ENCODE results near the gene GTF3C5.
A peak's percentile ranks its signal among the peaks of the same experiment; 100 is the strongest.
"Not testable (repeated sequence)": the region's sequence is repeated elsewhere in the genome, so short reads cannot be mapped to it uniquely, and the experiment has no call there.

Gene GTF3C5, protein sequence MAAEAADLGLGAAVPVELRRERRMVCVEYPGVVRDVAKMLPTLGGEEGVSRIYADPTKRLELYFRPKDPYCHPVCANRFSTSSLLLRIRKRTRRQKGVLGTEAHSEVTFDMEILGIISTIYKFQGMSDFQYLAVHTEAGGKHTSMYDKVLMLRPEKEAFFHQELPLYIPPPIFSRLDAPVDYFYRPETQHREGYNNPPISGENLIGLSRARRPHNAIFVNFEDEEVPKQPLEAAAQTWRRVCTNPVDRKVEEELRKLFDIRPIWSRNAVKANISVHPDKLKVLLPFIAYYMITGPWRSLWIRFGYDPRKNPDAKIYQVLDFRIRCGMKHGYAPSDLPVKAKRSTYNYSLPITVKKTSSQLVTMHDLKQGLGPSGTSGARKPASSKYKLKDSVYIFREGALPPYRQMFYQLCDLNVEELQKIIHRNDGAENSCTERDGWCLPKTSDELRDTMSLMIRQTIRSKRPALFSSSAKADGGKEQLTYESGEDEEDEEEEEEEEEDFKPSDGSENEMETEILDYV

DNA sequence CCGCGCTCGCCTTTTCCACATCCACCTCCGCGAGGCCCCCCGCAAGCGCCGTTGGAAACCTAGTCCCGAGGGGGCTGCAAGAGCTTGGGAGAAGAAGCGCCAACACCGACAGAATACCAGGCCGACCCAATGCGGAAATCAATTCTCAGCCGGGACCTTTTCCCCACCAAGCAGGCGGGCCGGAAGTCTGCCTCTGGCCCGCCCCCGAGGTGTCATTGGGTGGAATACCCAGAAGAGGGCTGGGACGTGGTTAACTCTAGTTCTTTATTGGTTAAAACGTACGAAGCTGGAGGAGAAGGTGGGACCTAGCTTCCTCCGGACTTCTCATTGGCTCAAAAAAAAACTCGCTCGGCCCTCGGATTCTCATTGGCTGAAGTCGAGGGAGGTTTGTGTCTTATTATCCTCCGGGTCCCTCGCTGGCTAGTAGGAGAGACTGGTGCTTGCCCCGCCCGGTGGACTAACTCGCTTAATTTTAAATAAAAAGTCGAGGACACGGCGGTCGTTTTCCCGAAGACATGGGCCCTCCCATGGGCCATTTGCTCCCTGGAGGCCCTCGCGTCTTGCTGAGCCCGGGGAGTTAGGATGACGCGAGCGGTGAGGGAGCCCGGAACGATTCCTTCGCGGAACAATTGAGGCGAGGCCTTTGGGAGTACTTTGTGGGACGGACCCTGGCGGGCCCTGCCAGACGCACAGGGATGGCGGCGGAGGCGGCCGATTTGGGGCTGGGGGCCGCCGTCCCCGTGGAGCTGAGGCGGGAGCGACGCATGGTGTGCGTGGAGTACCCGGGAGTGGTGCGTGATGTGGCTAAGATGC is at the start of gene GTF3C5:
Gene GTF3C5, plus strand, starts transcription at position 681 of the 813 bp plus-strand sequence. Its CDS starts 15 bp downstream, at position 696.
- DNase-seq (ENCODE audit: low spot score) = peak; percentile 96

DNA sequence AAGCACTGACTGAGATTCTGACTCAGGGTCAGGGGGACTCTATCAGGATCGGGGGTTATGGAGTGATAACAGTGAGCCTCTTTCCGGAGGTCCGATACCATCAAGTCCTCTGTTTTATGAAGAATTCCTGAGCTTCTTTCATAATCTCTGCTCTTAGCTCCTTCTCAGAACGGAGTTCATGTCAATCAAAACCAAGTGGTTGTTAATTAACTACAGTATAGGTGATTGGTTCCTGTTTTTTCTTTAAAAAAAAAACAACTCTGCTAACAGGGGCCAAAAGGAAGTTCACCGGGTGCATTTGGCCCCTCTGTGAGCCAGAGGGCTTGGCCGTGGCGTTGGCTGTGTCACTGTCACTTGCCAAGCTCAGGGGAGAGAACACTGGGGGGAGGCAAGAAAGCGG is 48.3 kb upstream of the GTF3C5 start:
- DNase-seq (ENCODE audit: low spot score) = no peak

DNA sequence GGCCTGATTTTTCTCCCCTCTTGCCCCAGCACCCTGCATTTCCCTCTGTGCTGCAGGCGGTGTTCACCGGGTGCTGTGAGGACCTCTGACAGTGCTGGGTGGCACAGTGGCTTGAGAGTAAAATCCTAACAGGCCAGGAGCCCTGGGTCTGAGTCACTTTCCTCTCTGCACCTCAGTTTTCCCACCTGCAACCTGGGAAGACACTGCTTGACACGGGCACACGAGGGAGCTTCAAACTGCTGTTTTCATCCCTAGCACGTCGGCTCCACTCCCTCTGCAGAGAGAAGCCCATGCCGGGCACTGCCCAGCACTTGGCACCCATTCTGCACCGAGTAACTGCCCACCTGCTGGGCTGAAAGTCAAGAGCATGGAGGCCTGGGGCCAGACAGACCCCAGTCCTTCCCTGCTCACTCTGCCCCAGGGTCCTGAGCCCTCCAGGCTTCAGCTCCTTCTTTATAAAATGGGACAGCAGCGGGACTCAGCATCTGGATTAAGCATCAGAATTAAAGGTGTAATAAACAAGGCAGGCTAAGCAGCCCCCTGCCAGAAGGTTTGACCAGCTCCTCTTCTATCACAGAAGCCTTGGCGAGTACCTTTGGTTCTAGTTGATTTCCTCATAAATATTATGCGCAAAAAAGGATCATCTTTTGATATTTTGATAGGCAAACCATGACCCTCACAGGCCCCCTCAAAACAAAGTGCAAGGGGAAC is 47.2 kb upstream of the GTF3C5 start:
- DNase-seq (ENCODE audit: low spot score) = no peak

DNA sequence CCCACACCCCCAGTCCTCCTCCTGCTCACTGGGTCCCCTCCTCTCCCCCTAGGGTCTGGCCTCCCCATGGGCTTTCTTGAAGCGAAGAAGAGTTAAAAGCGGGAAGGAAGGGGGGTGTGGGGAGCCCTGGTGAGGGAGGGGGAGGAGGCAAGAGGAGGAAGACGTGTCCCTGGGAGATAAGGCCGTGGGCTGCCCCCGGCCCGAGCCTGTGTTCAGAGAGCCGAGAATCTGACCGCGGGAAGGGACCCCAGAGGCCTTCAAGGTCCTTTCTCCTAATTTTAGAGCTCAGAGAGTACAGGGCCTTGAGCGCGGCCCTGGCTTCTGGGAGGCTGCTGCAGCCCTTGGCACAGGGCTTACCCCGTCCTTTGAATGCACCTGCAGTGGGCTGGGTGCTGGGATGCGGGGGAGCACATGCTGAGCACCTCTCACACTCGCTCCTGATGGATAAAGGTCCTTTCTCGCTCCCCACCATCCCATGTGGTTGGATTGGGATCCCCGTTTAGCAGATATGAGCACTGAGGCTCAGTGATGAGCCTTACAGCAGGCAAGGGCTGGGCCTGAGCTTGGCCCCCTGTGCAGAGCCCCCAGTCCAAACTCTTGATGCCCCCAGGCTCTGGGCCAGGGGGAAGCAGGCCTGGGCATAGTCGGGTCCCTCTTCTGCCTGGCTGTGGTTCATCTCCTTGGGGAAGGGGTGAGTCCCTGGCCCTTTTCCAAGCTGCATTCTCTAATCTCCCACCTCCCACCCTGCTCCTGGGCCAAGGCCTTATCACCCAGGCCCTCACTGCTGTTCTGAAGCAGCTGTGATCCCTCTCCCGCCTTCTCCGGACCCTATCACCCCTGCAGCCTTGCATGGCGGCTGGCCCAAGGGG is 46.4 kb upstream of the GTF3C5 start:
- no peak for DNase-seq (ENCODE audit: low spot score)

DNA sequence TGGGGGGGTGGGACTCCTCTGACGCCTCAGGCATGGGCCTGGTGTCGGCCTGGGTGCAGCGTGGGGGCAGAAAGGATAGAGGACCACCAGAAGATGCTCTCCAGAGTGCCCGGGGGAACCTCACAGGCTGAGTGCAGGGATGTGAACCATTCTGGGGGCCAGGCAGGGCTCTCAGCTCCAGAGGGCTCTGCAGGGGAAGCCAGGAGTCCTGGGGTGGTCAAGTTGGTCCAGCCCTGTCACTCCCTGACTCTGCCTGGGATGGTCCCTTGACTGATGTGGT is 45.8 kb upstream of the GTF3C5 start:
- DNase-seq (ENCODE audit: low spot score) = no peak

DNA sequence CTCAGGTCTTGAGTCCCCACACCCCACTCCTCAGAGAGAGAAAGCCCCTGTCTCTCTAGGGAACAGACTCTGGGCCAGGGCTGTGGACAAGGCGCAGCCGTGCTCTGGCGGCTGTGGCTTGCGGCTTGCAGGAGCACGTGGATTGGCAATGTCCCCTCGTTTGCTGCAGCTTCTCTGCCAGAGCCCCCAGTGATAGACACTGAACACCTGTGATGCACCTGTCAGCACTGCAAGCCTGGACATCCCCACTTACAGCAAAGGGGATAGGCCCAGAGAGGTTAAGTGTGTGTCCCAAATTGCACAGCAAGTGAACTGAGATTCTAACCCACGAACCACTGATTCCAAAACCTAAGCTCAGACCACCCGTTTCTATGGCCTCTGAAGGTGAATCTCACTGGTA is 45.3 kb upstream of the GTF3C5 start:
- no peak for DNase-seq (ENCODE audit: low spot score)

DNA sequence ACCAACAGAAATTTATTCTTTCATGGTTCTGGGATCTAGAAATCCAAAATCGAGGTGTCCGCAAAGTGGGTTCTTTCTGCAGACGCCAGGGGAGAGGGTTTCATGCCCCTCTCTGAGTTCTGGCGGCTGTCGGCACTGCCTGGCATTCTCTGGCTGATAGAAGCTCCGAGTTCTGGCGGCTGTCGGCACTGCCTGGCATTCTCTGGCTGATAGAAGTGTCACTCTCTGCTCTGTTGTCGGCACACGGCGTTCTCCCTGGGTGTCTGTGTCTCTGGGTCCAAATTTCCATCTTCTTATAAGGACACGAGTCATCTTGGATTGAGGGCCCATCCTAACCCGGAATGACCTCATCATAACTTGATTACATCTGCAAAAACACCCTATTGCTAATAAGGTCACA is 44.7 kb upstream of the GTF3C5 start:
- DNase-seq (ENCODE audit: low spot score) = no peak

DNA sequence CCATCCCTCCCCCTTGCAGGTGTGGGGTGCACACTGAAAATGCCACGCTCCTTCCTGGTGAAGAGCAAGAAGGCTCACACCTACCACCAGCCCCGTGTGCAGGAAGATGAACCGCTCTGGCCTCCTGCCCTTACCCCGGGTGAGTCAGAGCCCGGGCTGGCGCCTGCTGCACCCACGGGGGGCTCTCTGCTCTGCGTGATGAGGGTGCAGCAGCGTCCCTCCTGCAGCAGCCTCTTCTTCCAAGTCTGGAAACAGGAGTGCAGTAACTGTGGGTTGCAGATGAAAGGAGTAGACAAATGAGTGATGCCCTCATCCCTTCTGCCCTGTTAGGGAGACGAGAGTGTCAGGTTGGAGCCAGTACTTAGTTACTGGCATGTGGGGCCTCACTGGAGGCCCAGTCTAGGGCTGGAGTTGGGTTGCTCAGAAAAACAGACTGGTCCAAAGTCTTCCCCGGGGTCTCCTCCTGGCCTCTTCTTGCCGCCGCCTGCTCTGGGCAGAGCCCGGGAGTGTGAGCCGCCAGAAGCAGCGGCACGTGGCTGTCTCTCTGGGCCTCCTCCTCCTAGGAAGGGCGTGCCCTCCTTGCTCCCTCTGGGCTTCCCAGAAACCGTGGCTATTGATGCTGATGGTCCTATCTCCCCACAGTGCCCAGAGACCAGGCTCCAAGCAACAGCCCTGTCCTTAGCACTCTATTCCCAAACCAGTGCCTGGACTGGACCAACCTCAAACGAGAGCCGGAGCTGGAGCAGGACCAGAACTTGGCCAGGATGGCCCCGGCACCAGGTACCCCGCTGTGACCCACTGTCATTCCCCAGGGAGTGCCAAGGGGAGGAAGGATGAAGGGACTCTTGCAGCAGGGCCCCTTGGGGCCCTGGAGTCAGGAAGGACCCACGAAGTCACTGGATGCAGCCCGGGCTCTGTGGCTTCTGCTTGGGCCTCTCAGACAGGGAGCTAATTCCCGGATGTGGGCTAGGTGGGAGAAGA is 43.9 kb upstream of the GTF3C5 start:
- DNase-seq (ENCODE audit: low spot score) = no peak

DNA sequence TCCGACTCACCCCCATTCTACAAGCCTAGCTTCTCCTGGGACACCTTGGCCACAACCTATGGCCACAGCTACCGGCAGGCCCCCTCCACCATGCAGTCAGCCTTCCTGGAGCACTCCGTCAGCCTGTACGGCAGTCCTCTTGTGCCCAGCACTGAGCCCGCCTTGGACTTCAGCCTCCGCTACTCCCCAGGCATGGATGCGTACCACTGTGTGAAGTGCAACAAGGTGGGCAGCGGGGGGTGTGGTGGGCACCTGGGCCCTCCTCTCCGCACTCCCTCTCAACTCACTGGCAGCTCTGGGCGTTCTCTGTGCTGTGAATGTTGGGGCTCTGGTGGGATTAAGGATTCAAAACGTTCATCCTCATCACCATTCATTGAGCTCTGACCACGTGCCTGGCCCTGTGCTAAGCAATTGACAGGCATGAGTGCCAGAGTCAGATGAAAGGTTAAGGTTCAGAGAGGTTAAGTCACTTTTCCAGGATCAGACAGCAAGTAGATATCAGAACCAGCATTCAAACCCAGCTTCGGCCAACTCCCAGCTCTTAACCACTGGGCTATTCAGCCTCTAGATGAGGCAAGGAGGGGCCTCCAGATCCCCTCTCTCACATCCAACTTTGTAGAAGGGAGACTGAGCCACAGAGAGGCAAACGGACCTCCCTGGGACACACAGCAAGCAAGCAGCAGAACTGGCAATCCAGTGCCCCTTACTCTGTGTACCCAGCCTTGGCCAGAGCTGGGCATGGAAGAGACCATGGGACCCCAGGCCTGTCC is 42.4 kb upstream of the GTF3C5 start:
- no peak for DNase-seq (ENCODE audit: low spot score)

DNA sequence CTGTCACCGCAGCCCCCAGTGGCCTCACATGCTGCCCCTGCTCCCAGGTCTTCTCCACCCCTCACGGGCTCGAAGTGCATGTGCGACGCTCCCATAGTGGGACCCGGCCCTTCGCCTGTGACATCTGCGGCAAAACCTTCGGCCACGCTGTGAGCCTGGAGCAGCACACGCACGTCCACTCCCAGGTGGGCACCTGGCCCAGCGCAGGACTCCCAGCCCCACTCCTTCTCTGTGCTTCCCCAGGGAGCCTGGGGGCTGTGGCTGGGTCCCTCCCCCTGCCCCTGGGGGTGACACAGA is 41.8 kb upstream of the GTF3C5 start:
- DNase-seq (ENCODE audit: low spot score) = no peak

DNA sequence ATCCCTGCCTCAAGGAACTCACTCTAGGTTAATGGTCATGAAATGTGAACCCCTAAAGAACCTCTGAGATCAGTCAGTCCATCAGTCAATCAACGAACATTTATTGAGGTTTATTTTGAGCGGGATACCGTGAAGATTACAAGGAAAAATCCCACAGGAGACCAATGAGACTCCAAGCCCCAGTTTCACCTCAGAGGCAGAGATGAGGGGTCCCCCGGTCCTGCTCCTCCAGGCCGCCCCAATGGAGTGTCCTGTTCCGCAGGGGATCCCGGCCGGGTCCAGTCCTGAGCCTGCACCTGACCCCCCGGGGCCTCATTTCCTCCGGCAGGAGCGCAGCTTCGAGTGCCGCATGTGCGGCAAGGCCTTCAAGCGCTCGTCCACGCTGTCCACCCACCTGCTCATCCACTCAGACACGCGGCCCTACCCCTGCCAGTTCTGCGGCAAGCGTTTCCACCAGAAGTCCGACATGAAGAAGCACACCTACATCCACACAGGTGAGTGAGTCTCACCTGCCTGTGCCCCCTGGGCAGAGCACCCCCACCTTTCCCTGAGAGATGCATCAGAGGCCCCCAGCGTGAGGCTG is 41.3 kb upstream of the GTF3C5 start:
- no peak for DNase-seq (ENCODE audit: low spot score)

DNA sequence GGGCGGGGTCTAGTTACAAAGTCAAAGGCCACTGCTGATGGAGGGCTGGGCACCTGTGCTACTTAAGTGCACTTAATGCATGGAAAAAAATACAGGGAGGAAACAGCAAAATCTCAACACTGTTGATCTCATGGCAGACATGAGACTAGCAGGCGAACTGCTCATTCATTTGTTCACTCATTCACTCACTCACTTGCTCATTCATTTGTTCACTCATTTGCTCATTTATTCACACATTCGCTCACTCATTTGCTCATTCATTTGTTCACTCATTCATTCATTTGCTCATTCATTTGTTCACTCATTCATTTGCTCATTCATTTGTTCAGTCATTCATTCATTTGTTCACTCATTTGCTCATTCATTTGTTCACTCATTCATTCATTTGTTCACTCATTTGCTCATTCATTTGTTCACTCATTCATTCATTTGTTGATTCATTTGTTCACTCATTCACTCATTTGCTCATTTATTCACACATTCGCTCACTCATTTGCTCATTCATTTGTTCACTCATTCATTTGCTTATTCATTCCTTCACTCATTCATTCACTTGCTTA is 40.7 kb upstream of the GTF3C5 start:
- not testable (repeated sequence) for DNase-seq (ENCODE audit: low spot score)

DNA sequence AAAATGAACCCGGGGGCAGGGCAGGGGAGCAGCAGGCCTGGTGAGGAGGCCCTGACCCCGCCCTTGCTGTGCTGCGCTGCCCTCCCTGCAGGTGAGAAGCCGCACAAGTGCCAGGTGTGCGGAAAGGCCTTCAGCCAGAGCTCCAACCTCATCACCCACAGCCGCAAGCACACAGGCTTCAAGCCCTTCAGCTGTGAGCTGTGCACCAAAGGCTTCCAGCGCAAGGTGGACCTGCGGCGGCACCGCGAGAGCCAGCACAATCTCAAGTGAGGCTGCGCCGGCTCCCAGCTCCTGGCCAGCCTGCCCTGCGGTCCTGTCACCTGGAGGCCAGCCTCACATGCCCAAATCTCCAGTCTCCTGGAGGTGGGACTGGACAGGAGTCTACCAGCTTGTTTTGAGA is 40.0 kb upstream of the GTF3C5 start:
- DNase-seq (ENCODE audit: low spot score) = no peak

DNA sequence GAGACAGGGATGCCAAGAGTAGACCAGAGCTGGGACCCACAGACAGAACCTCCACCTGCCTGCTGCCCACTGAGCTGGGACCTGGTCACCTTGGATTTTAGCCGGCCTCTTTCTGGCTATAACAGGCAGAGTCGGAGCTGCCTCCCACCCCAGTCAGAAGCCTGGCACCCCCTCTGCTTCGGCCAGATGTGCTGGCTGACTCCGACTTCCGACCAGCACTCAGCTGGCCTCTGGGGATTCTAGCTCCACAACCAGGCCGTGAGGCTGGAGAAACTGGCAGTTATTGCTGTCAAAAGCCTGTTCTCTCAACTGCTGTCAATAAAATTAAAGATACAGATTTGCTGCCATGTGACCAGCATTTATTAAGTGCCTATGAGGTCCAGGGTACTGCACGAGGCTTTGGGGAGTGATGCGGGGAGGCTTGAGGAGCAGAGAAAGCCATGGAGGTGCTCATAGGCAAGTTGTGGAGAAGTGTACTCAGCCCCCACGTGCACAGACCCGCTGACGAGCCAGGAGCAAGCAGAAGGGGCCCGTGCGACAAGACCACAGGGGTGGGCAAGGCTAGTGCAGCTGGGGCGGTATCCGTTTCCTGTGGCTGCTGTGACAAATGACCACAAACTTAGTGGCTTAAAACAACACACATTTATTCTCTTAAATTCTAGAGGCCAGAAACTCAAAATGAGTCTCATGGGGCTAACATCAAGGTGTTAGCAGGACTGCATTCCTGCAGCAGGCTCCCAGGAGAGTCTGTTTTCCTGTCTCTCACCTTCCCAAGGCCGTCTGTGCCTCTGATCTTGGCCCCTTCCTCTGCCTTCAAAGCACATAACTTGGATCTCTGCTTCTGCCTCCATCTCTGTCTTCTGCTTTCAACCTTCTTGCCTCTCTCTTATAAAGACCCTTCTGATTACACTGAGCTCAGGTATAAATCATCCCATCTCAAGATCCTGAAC is 39.2 kb upstream of the GTF3C5 start:
- no peak for DNase-seq (ENCODE audit: low spot score)

DNA sequence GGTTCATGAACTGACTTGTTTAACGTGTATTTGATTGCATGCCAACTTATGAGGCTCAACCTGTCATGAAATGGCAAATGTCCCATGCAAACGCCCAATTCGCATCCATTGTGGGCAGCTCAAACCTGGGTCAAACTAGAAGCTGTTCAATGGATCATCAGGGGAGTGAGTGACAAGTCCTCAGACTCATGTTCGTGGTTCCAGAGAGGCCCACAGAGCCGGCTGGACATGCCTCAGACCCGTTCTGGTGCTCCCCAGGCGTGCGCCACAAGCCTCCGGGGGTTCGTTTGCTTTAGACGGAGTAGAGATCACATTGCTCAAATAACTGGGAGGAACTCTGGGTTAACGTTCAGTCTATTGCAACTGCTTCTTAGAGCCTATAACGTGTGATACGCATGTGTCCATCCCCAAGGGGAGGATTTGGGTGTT is 37.3 kb upstream of the GTF3C5 start:
- DNase-seq (ENCODE audit: low spot score) = no peak

DNA sequence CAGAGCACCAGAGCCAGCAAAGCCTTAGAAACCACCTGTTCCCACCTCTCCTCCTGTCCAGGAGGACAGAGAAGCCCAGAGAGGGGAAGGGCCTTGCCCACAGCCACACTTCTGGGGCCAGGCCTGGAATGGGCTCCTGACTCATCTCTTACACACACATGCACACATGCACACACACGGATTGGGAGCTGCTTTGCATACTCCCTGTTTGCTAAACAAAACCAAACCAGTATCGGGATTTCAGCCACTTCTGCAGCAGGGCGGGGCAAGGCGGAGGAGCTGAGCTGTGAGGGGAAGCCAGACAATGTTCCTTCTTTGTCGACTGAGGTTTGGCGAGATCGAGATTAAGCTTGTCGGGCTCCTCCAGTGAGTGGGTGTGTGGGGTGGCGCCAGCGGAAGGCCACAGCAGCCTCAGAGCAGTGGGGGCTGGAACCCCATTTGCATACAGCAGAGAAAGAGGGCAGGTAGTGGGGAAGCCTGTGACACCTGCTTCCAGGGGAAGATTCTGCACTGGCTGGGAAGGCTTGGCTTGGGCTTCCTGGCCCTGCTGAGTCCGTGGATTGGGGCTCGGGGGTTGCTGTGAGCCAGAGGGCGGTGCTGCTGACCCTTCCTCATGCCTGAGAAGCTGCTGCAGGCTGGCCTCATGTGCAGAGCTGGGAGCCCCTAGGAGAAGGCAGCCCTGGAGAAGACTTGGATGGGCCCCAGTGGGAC is 36.2 kb upstream of the GTF3C5 start:
- no peak for DNase-seq (ENCODE audit: low spot score)

DNA sequence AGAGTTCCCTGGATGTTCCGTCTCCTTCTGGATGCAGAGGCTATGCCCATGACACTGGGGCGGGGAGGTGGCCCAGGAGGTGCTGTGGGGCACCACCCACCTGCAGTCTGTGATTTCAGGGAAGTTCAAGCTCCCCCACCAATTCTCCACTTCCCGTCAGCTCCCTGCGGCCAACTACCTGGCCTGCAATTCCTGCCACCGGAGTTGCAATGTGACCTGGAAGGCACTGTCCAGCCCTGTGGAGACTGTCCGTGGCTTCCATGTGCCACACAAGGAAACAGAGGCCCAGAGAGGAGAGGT is 35.7 kb upstream of the GTF3C5 start:
- DNase-seq (ENCODE audit: low spot score) = no peak

DNA sequence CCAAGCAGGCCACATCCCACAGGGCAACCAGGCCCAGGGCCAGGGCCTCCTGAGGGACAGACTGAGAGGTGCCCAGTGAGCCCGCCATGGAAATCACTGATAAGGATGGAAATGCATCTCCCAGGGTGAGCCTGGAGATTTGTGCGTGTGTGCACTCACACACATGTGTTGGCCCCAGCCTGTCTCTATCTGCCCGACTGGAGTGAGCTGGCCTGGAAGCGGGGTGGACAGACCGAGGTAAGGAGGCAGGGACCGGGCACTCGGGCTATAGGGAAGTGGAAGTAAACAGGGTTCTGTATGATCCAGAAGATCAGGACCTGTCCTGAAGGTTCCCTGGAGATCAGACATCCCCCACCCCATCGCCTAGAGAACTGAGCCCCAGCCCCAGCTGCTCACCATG is 34.9 kb upstream of the GTF3C5 start:
- DNase-seq (ENCODE audit: low spot score) = no peak

Measured in CD4-positive, alpha-beta T cell treated with Interleukin-6 at 100 ng/mL for 8 hours (primary cell).